Kidney epithelial cell (primary cell): Measurements from ENCODE around the gene MRPS18A. TPM values are rescaled to one million over a fixed set of nuclear protein-coding genes. Genes with fewer than 3 reads are reported as not detected.

Experiments
- DNase-seq: peaks from one replicate; pipeline ENCODE4 v3.0.0-alpha.2; 2010; ENCODE audit warnings: low read depth
- H3K27me3 ChIP-seq: 2 replicates; pipeline ENCODE4 v1.6.0; 2011; ENCODE audit warnings: low read length; ENCODE audit not compliant: control insufficient read depth, insufficient read depth
- H3K36me3 ChIP-seq: 2 replicates; pipeline ENCODE4 v1.5.1; 2011; ENCODE audit warnings: low read length; ENCODE audit not compliant: control insufficient read depth, insufficient read depth
- H3K4me3 ChIP-seq: 2 replicates; pipeline ENCODE4 v1.5.1; 2011; ENCODE audit warnings: low read depth, mild to moderate bottlenecking, control low read depth, low read length
- CTCF ChIP-seq: IDR thresholded peaks from 2 replicates; pipeline ENCODE4 v1.5.1; 2011; ENCODE audit warnings: mild to moderate bottlenecking, moderate library complexity, low read length, control low read depth, inconsistent platforms; ENCODE audit not compliant: insufficient read depth, poor library complexity, severe bottlenecking
- total RNA-seq: library from RNA; depleted of rRNA; stranded (reverse); fragments of >200 nt; gene quantifications from 2 replicates; pipeline ENCODE4 v1.2.3, GENCODE V29; 2015

MRPS18A gene
- total RNA-seq, 1 donor from 2014 or later = 78.9 TPM

- TF ChIP-seq CTCF = no peak
- no peaks in the 10 kb centered on the region for H3K27me3 ChIP-seq
- no peak overlapping the region for H3K4me3 ChIP-seq
- DNase-seq = no peak
- H3K36me3 ChIP-seq = no peaks in the 10 kb centered on the region
Observed at GRCh38 chr6:43725643-43726580, 38.3 kb upstream of the MRPS18A start.

- no peaks in the 10 kb centered on the region for H3K36me3 ChIP-seq
- no peaks in the 10 kb centered on the region for H3K27me3 ChIP-seq
- no peak for TF ChIP-seq CTCF
- peak; percentile 45 for DNase-seq
- H3K4me3 ChIP-seq = no peak overlapping the region
Observed at GRCh38 chr6:43724914-43725642, 37.5 kb upstream of the MRPS18A start.

- Histone ChIP-seq H3K4me3 (no peak overlapping the region), H3K27me3 (peaks cover 4% of the 10 kb centered on the region), H3K36me3 (no peaks in the 10 kb centered on the region)
- DNase-seq = no peak
- TF ChIP-seq CTCF = no peak
Observed at GRCh38 chr6:43724354-43724753, 36.8 kb upstream of the MRPS18A start.

GRCh38 chr6:43723737-43724295, 36.2 kb upstream of the MRPS18A start:
- H3K27me3 ChIP-seq = peaks cover 4% of the 10 kb centered on the region
- no peaks in the 10 kb centered on the region for H3K36me3 ChIP-seq
- no peak overlapping the region for H3K4me3 ChIP-seq
- peak; percentile 65 for TF ChIP-seq CTCF
- no peak for DNase-seq

GRCh38 chr6:43722920-43723545, 35.4 kb upstream of the MRPS18A start:
- Histone ChIP-seq H3K27me3 (peaks cover 4% of the 10 kb centered on the region), H3K4me3 (no peak overlapping the region), H3K36me3 (no peaks in the 10 kb centered on the region)
- no peak for DNase-seq
- TF ChIP-seq CTCF = no peak
